GM23338 (cell line): ENCODE measurements around the gene ASPSCR1. TPM values are rescaled to one million over a fixed set of nuclear protein-coding genes. Genes with fewer than 3 reads are reported as not detected.

ENCODE experiments used
- EZH2 ChIP-seq: fragments of 200-600 bp; sonication (generic); IDR thresholded peaks from one replicate; pipeline ENCODE4 v1.8.0; 2017; ENCODE audit warnings: antibody characterized with exemption, mild to moderate bottlenecking, low read depth; ENCODE audit not compliant: unreplicated experiment
- JUNB ChIP-seq: IDR thresholded peaks from one replicate; pipeline ENCODE4 v1.6.1; 2016; ENCODE audit warnings: antibody characterized with exemption; ENCODE audit not compliant: unreplicated experiment
- STAT1 ChIP-seq: IDR thresholded peaks from one replicate; pipeline ENCODE4 v1.6.1; 2016; ENCODE audit warnings: antibody characterized with exemption; ENCODE audit not compliant: unreplicated experiment
- ZNF331 ChIP-seq: fragments of 250-450 bp; sonication (Bioruptor Pico); IDR thresholded peaks from 2 replicates; pipeline ENCODE4 v1.5.0; 2020; ENCODE audit warnings: low read depth, mild to moderate bottlenecking, moderate library complexity
- polyA plus RNA-seq: library from polyadenylated mRNA; unstranded; fragments of >200 nt; fragmentation: Nextera tagmentation; extraction: Ambion mirVana; gene quantifications from 2 replicates; pipeline ENCODE4 v1.2.1, GENCODE V29; 2016
- total RNA-seq: library from RNA; depleted of rRNA; stranded (reverse); fragments of >200 nt; shearing (Covaris generic); gene quantifications from 2 replicates; pipeline ENCODE4 v1.2.3, GENCODE V29; 2014
- TF ChIP-seq, protein P1 (sequence below): fragments of 250-450 bp; sonication (Bioruptor Pico); IDR thresholded peaks from 2 replicates; pipeline ENCODE4 v1.5.0; 2020; ENCODE audit warnings: mild to moderate bottlenecking, moderate library complexity
- TF ChIP-seq, protein P2 (sequence below): IDR thresholded peaks from 2 replicates; pipeline ENCODE4 v1.6.1; 2016; ENCODE audit warnings: antibody characterized with exemption
- TF ChIP-seq, protein P3 (sequence below), 2 experiments: fragments of 200-600 bp in 1 of 2; sonication (generic) in 1 of 2; conservative IDR thresholded peaks; 2 replicates each; pipeline versions ENCODE4 v1.5.1 to v1.6.1; 2016 to 2017; ENCODE audit warnings: antibody characterized with exemption in 2 of 2, low read depth in 2 of 2, mild to moderate bottlenecking in 2 of 2, moderate library complexity in 1 of 2

ASPSCR1 gene
- total and polyA plus RNA-seq, 2 experiments from 2014 or later: 44.2 to 46.9 TPM

DNA sequence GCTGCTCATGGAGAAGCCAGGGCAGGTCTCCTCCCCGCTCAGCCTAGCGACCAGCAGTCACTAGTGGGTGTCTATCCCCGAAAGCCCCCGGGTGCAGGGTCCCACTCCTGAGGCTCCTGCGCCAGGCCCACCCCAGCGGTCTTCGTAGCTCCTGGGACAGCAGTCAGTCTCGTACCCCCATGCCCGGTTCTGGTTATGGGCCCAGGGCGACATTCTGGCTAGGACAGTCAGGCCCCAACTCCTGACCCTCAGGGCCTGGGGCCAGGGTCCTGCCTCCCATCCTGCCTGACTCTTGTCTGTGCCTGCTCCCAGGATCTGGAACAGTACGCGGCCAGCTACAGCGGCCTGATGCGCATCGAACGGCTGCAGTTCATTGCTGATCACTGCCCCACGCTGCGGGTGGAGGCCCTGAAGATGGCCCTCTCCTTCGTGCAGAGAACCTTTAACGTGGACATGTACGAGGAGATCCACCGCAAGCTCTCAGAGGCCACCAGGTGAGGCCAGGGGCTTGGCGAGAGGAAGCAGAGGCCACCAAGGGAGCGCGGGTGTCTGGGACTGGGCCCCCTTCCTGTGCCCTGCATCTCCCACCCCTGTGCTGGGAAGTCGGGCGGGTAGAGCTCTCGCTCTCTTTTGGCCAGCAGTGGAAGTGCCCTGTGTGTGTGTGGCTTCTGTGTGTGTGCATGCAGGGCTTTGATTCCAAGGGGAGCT, 76.3 kb downstream of the ASPSCR1 start (continued):
- TF ChIP-seq, protein P1, sequence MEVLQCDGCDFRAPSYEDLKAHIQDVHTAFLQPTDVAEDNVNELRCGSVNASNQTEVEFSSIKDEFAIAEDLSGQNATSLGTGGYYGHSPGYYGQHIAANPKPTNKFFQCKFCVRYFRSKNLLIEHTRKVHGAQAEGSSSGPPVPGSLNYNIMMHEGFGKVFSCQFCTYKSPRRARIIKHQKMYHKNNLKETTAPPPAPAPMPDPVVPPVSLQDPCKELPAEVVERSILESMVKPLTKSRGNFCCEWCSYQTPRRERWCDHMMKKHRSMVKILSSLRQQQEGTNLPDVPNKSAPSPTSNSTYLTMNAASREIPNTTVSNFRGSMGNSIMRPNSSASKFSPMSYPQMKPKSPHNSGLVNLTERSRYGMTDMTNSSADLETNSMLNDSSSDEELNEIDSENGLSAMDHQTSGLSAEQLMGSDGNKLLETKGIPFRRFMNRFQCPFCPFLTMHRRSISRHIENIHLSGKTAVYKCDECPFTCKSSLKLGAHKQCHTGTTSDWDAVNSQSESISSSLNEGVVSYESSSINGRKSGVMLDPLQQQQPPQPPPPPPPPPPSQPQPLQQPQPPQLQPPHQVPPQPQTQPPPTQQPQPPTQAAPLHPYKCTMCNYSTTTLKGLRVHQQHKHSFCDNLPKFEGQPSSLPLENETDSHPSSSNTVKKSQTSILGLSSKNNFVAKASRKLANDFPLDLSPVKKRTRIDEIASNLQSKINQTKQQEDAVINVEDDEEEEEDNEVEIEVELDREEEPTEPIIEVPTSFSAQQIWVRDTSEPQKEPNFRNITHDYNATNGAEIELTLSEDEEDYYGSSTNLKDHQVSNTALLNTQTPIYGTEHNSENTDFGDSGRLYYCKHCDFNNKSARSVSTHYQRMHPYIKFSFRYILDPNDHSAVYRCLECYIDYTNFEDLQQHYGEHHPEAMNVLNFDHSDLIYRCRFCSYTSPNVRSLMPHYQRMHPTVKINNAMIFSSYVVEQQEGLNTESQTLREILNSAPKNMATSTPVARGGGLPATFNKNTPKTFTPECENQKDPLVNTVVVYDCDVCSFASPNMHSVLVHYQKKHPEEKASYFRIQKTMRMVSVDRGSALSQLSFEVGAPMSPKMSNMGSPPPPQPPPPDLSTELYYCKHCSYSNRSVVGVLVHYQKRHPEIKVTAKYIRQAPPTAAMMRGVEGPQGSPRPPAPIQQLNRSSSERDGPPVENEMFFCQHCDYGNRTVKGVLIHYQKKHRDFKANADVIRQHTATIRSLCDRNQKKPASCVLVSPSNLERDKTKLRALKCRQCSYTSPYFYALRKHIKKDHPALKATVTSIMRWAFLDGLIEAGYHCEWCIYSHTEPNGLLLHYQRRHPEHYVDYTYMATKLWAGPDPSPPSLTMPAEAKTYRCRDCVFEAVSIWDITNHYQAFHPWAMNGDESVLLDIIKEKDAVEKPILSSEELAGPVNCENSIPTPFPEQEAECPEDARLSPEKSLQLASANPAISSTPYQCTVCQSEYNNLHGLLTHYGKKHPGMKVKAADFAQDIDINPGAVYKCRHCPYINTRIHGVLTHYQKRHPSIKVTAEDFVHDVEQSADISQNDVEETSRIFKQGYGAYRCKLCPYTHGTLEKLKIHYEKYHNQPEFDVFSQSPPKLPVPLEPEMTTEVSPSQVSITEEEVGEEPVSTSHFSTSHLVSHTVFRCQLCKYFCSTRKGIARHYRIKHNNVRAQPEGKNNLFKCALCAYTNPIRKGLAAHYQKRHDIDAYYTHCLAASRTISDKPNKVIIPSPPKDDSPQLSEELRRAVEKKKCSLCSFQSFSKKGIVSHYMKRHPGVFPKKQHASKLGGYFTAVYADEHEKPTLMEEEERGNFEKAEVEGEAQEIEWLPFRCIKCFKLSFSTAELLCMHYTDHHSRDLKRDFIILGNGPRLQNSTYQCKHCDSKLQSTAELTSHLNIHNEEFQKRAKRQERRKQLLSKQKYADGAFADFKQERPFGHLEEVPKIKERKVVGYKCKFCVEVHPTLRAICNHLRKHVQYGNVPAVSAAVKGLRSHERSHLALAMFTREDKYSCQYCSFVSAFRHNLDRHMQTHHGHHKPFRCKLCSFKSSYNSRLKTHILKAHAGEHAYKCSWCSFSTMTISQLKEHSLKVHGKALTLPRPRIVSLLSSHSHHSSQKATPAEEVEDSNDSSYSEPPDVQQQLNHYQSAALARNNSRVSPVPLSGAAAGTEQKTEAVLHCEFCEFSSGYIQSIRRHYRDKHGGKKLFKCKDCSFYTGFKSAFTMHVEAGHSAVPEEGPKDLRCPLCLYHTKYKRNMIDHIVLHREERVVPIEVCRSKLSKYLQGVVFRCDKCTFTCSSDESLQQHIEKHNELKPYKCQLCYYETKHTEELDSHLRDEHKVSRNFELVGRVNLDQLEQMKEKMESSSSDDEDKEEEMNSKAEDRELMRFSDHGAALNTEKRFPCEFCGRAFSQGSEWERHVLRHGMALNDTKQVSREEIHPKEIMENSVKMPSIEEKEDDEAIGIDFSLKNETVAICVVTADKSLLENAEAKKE (CRISPR knock-in tag): no peak
- TF ChIP-seq JUNB: no peak
- TF ChIP-seq, protein P2, sequence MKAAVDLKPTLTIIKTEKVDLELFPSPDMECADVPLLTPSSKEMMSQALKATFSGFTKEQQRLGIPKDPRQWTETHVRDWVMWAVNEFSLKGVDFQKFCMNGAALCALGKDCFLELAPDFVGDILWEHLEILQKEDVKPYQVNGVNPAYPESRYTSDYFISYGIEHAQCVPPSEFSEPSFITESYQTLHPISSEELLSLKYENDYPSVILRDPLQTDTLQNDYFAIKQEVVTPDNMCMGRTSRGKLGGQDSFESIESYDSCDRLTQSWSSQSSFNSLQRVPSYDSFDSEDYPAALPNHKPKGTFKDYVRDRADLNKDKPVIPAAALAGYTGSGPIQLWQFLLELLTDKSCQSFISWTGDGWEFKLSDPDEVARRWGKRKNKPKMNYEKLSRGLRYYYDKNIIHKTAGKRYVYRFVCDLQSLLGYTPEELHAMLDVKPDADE: no peak
- TF ChIP-seq EZH2: no peak
- TF ChIP-seq ZNF331 (CRISPR knock-in tag): no peak
- TF ChIP-seq, protein P3, sequence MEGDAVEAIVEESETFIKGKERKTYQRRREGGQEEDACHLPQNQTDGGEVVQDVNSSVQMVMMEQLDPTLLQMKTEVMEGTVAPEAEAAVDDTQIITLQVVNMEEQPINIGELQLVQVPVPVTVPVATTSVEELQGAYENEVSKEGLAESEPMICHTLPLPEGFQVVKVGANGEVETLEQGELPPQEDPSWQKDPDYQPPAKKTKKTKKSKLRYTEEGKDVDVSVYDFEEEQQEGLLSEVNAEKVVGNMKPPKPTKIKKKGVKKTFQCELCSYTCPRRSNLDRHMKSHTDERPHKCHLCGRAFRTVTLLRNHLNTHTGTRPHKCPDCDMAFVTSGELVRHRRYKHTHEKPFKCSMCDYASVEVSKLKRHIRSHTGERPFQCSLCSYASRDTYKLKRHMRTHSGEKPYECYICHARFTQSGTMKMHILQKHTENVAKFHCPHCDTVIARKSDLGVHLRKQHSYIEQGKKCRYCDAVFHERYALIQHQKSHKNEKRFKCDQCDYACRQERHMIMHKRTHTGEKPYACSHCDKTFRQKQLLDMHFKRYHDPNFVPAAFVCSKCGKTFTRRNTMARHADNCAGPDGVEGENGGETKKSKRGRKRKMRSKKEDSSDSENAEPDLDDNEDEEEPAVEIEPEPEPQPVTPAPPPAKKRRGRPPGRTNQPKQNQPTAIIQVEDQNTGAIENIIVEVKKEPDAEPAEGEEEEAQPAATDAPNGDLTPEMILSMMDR (conservative IDR thresholded peaks at IDR 0.05; ENCODE audit: low read depth in 2 of 2): no peak
- no peak for TF ChIP-seq STAT1
